HCT116 (cell line): ENCODE results near the gene NAV3. TPM values are rescaled to one million over a fixed set of nuclear protein-coding genes. Genes with fewer than 3 reads are reported as not detected.

ENCODE experiments used
- ATAC-seq: fragments of 200-7000 bp; cut with Tn5 transposase; 2 replicates; pipeline ENCODE4 v1.9.1; 2020; ENCODE audit warnings: mild to moderate bottlenecking, moderate library complexity
- BruUV-seq: library from RNA; stranded (reverse); fragments of 400-500 nt; replicated peaks from 2 replicates; lab custom pipeline; 2021; lab: Mats Ljungman, UMichigan
- CTCF ChIA-PET: fragments of 300-600 bp; sonication (Branson Sonifier 250); formaldehyde crosslinking; loops from one replicate; lab custom pipeline; 2021; ENCODE audit warnings: antibody characterized with exemption; lab: Charles Lee
- POLR2A ChIA-PET: fragments of 300-600, 350-600 bp; sonication (Branson Sonifier 250); formaldehyde crosslinking; loops from one replicate; lab custom pipeline; 2021; ENCODE audit warnings: antibody characterized with exemption; lab: Charles Lee
- RAD21 ChIA-PET, 2 experiments: fragments of 300-600 bp; sonication (Branson Sonifier 250); formaldehyde crosslinking; loops; one replicate each; lab custom pipeline; 2023; ENCODE audit warnings: low total read pairs in 2 of 2; ENCODE audit not compliant: uncharacterized antibody in 2 of 2, unreplicated experiment in 2 of 2, low non-redundant PET in 1 of 2; lab: Charles Lee
- DNase-seq: peaks from one replicate; pipeline ENCODE4 v3.0.0-alpha.2; 2010; ENCODE audit warnings: low read depth, low spot score
- H2AFZ ChIP-seq: fragments of 200-600 bp; shearing (Covaris generic), sonication (generic); 2 replicates; pipeline ENCODE4 v1.6.1; 2017; ENCODE audit warnings: low read depth, mixed run types, mixed read lengths, antibody characterized with exemption, low read length; ENCODE audit not compliant: poor library complexity, severe bottlenecking
- H3K27ac ChIP-seq: 2 replicates; pipeline ENCODE4 v1.5.1; 2012; ENCODE audit warnings: low read depth, low read length
- H3K27me3 ChIP-seq: fragments of 200-600 bp; sonication (generic); 2 replicates; pipeline ENCODE4 v1.6.1; 2016; ENCODE audit warnings: mixed run types, low read length, mixed read lengths; ENCODE audit not compliant: insufficient read depth
- H3K36me3 ChIP-seq, 2 experiments: fragments of 200-500 bp in 1 of 2; fragments of 200-600 bp in 1 of 2; sonication (Bioruptor generic) in 1 of 2; sonication (generic) in 1 of 2; 2 replicates each; pipeline versions ENCODE4 v1.5.1 to v1.6.1; 2014 to 2016; ENCODE audit warnings: low read length in 2 of 2, inconsistent platforms in 1 of 2, mixed read lengths in 1 of 2, mixed run types in 1 of 2; ENCODE audit not compliant: insufficient read depth in 2 of 2, control insufficient read depth in 1 of 2
- H3K4me1 ChIP-seq, 2 experiments: fragments of 200-600 bp in 1 of 2; sonication (generic) in 1 of 2; 2 replicates each; pipeline versions ENCODE4 v1.5.1 to v1.6.1; 2012 to 2017; ENCODE audit warnings: low read length in 2 of 2, inconsistent platforms in 1 of 2, mild to moderate bottlenecking in 1 of 2, mixed read lengths in 1 of 2, mixed run types in 1 of 2, moderate library complexity in 1 of 2; ENCODE audit not compliant: insufficient read depth in 2 of 2, control insufficient read depth in 1 of 2
- H3K4me2 ChIP-seq: fragments of 200-600 bp; sonication (generic); 2 replicates; pipeline ENCODE4 v1.6.1; 2017; ENCODE audit warnings: mixed run types, low read length, mixed read lengths
- H3K4me3 ChIP-seq, 2 experiments: fragments of 200-600 bp in 1 of 2; sonication (generic) in 1 of 2; replicated peaks in 1 of 2; 2 replicates each; pipeline ENCODE4 v1.5.1; 2011 to 2016; ENCODE audit warnings: low read length in 2 of 2, control low read depth in 1 of 2, low read depth in 1 of 2, mild to moderate bottlenecking in 1 of 2, mixed read lengths in 1 of 2, mixed run types in 1 of 2
- H3K79me2 ChIP-seq: fragments of 200-600 bp; sonication (generic); 2 replicates; pipeline ENCODE4 v1.6.1; 2017; ENCODE audit warnings: mild to moderate bottlenecking, mixed run types, low read length, moderate library complexity, mixed read lengths; ENCODE audit not compliant: insufficient read depth
- H3K9ac ChIP-seq: fragments of 200-600 bp; sonication (generic); 2 replicates; pipeline ENCODE4 v1.6.1; 2016; ENCODE audit warnings: low read length, mixed read lengths
- H3K9me2 ChIP-seq: fragments of 200-600 bp; sonication (generic), shearing (Covaris generic); 2 replicates; pipeline ENCODE4 v1.6.1; 2017; ENCODE audit warnings: mixed run types, mild to moderate bottlenecking, moderate library complexity; ENCODE audit not compliant: insufficient read depth
- H3K9me3 ChIP-seq, 2 experiments: fragments of 200-500 bp in 1 of 2; fragments of 200-600 bp in 1 of 2; sonication (Bioruptor generic) in 1 of 2; sonication (generic) in 1 of 2; 2 replicates each; pipeline ENCODE4 v1.6.1; 2014 to 2017; ENCODE audit warnings: low read length in 2 of 2, mixed read lengths in 2 of 2, inconsistent platforms in 1 of 2, low read depth in 1 of 2, mild to moderate bottlenecking in 1 of 2, mixed run types in 1 of 2, moderate library complexity in 1 of 2; ENCODE audit not compliant: control insufficient read depth in 1 of 2, insufficient read depth in 1 of 2
- H4K20me1 ChIP-seq: fragments of 200-600 bp; sonication (generic), shearing (Covaris generic); 2 replicates; pipeline ENCODE4 v1.6.1; 2017; ENCODE audit warnings: mixed run types, mild to moderate bottlenecking, moderate library complexity; ENCODE audit not compliant: insufficient read depth
- CBX3 ChIP-seq: IDR thresholded peaks from 2 replicates; pipeline ENCODE4 v1.6.1; 2012; ENCODE audit warnings: low read depth
- CEBPB ChIP-seq: IDR thresholded peaks from 2 replicates; pipeline ENCODE4 v1.6.1; 2012; ENCODE audit warnings: low read depth
- EGR1 ChIP-seq: IDR thresholded peaks from 2 replicates; pipeline ENCODE4 v1.6.1; 2012; ENCODE audit warnings: low read depth
- ELF1 ChIP-seq: IDR thresholded peaks from 2 replicates; pipeline ENCODE4 v1.6.1; 2012; ENCODE audit warnings: low read depth, borderline replicate concordance
- EZH2 ChIP-seq: fragments of 200-600 bp; sonication (generic); IDR thresholded peaks from 2 replicates; pipeline ENCODE4 v1.6.1; 2017; ENCODE audit warnings: antibody characterized with exemption, mixed run types
- EZH2phosphoT487 ChIP-seq: fragments of 200-600 bp; IDR thresholded peaks from 2 replicates; pipeline ENCODE4 v1.6.1; 2018; ENCODE audit warnings: antibody characterized with exemption, borderline replicate concordance
- FOSL1 ChIP-seq: IDR thresholded peaks from 2 replicates; pipeline ENCODE4 v1.6.1; 2012; ENCODE audit warnings: low read depth
- POLR2A ChIP-seq: IDR thresholded peaks from 2 replicates; pipeline ENCODE4 v1.7.0; 2011; ENCODE audit warnings: borderline replicate concordance; ENCODE audit not compliant: insufficient read depth, insufficient read length; ENCODE audit errors: extremely low read depth
- SP1 ChIP-seq: IDR thresholded peaks from 2 replicates; pipeline ENCODE4 v1.6.1; 2012; ENCODE audit warnings: low read depth
- SRF ChIP-seq: IDR thresholded peaks from 2 replicates; pipeline ENCODE4 v1.6.1; 2012; ENCODE audit warnings: low read depth
- TCF7L2 ChIP-seq: IDR thresholded peaks from 2 replicates; pipeline ENCODE4 v1.7.0; 2011; ENCODE audit warnings: borderline replicate concordance, inconsistent platforms; ENCODE audit not compliant: insufficient read depth, insufficient read length; ENCODE audit errors: extremely low read depth
- YY1 ChIP-seq: IDR thresholded peaks from 2 replicates; pipeline ENCODE4 v1.6.1; 2011; ENCODE audit warnings: low read length, low read depth, moderate library complexity, mild to moderate bottlenecking; ENCODE audit not compliant: insufficient replicate concordance; ENCODE audit errors: extremely low read depth
- intact Hi-C: fragments of 100-400 bp; cut with micrococcal nuclease; formaldehyde crosslinking; loops from 2 replicates; pipeline ENCODE4 v1.10.0; 2022
- total RNA-seq: library from RNA; stranded (reverse); gene quantifications from one replicate; pipeline ENCODE4 v1.2.1, GENCODE V29; 2021; ENCODE audit not compliant: unreplicated experiment
- TF ChIP-seq, protein P1 (sequence below): IDR thresholded peaks from 2 replicates; pipeline ENCODE4 v1.6.1; 2012
- TF ChIP-seq, protein P2 (sequence below): IDR thresholded peaks from 2 replicates; pipeline ENCODE4 v1.6.1; 2012
- TF ChIP-seq, protein P3 (sequence below): IDR thresholded peaks from 2 replicates; pipeline ENCODE4 v1.6.1; 2011; ENCODE audit warnings: mild to moderate bottlenecking, low read length, moderate library complexity; ENCODE audit not compliant: insufficient replicate concordance; ENCODE audit errors: extremely low read depth
- TF ChIP-seq, protein P4 (sequence below), 3 experiments: fragments of 200-600 bp in 1 of 3; sonication (generic) in 1 of 3; IDR thresholded peaks in 2 of 3; conservative IDR thresholded peaks in 1 of 3; 2 replicates each; pipeline ENCODE4 v1.5.1; 2012 to 2017; ENCODE audit warnings: low read depth in 2 of 3, low read length in 2 of 3, antibody characterized with exemption in 1 of 3, borderline replicate concordance in 1 of 3, control low read depth in 1 of 3, mild to moderate bottlenecking in 1 of 3, mixed read lengths in 1 of 3, mixed run types in 1 of 3, moderate library complexity in 1 of 3; ENCODE audit not compliant: insufficient read depth in 1 of 3

Gene NAV3
- total RNA-seq, 1 experiment from 2014 or later: 7.8 TPM

DNA sequence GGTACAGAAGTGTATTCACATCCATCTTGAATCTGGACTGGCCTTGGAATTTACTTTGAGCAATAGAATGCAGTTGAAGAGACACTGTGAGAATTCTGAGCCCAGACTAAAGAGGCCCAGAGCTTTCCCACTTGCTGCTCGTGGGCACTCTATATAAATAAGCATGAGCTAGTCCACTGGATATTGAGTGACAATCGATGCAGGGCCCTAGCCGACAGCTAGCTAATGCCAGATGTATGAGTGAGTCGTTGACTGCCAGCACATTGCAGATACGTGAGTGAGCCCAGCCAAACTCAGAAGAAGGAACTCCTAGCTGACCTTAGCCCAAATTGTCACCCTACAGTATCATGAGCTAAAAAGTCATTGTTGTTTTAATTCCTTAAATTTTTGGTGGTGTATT, 24.9 kb downstream of the NAV3 start:
- DNase-seq (no peak), ATAC-seq (no peak)
- no peaks in the 10 kb centered on the region; a peak in 1 of 4 replicates for H3K4me1 ChIP-seq
- no peaks in the 10 kb centered on the region for H3K27me3 ChIP-seq
- H3K4me2 ChIP-seq: peak overlapping the region; percentile 11; the same call in 1 of the 2 replicates
- ChIA-PET RAD21 (no interaction called here), POLR2A (no interaction called here), CTCF (no interaction called here)
- intact Hi-C loops: no loop called here
- H2AFZ ChIP-seq: peak overlapping the region; percentile 87
- no peaks in the 10 kb centered on the region for H3K9me2 ChIP-seq
- H3K4me3 ChIP-seq: no peak overlapping the region
- no peak for TF ChIP-seq YY1
- TF ChIP-seq ELF1: no peak
- TF ChIP-seq CBX3: no peak
- TF ChIP-seq POLR2A: no peak
- TF ChIP-seq EZH2: no peak
- no peak for TF ChIP-seq EGR1
- no peak for TF ChIP-seq SP1
- TF ChIP-seq TCF7L2: no peak
- TF ChIP-seq CEBPB: no peak
- TF ChIP-seq, protein P1, sequence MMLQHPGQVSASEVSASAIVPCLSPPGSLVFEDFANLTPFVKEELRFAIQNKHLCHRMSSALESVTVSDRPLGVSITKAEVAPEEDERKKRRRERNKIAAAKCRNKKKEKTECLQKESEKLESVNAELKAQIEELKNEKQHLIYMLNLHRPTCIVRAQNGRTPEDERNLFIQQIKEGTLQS: no peak
- no peak for TF ChIP-seq SRF
- H3K27ac ChIP-seq: no peak overlapping the region
- H4K20me1 ChIP-seq: no peaks in the 10 kb centered on the region
- H3K9ac ChIP-seq: no peak overlapping the region
- H3K9me3 ChIP-seq: no peaks in the 10 kb centered on the region
- no peaks in the 10 kb centered on the region for H3K79me2 ChIP-seq
- BruUV-seq: no TSS peak
- H3K36me3 ChIP-seq: no peaks in the 10 kb centered on the region

DNA sequence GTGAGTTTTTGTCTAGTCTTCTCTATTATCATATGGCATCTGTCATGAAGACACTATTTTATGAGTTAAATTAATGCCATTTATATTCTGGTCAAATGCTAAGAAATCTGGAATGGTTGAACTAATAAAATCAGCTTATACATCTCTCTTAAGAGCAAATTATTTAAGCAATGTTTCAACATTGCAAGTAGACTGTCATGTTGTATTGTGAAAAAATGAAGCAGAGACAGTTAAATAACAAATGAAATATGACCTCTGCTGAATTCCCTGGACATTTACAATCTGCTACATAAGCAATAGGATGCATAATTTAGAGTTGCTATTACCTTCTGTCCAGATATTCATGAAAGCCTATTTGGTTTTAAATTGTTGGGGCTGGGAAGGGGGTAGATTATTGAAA, 30.6 kb downstream of the NAV3 start:
- Histone ChIP-seq H3K4me3 (no peak overlapping the region), H3K9me3 (no peaks in the 10 kb centered on the region), H3K79me2 (no peaks in the 10 kb centered on the region), H4K20me1 (no peaks in the 10 kb centered on the region), H3K27me3 (no peaks in the 10 kb centered on the region), H3K4me2 (no peak overlapping the region), H3K9me2 (no peaks in the 10 kb centered on the region), H3K36me3 (no peaks in the 10 kb centered on the region), H2AFZ (no peak overlapping the region), H3K9ac (no peak overlapping the region), H3K27ac (no peak overlapping the region), H3K4me1 (no peaks in the 10 kb centered on the region)
- DNase-seq: no peak
- CTCF ChIA-PET: no interaction called here
- no peak for ATAC-seq
- no TSS peak for BruUV-seq
- TF ChIP-seq, protein P2, sequence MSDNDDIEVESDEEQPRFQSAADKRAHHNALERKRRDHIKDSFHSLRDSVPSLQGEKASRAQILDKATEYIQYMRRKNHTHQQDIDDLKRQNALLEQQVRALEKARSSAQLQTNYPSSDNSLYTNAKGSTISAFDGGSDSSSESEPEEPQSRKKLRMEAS: no peak
- TF ChIP-seq, protein P3, sequence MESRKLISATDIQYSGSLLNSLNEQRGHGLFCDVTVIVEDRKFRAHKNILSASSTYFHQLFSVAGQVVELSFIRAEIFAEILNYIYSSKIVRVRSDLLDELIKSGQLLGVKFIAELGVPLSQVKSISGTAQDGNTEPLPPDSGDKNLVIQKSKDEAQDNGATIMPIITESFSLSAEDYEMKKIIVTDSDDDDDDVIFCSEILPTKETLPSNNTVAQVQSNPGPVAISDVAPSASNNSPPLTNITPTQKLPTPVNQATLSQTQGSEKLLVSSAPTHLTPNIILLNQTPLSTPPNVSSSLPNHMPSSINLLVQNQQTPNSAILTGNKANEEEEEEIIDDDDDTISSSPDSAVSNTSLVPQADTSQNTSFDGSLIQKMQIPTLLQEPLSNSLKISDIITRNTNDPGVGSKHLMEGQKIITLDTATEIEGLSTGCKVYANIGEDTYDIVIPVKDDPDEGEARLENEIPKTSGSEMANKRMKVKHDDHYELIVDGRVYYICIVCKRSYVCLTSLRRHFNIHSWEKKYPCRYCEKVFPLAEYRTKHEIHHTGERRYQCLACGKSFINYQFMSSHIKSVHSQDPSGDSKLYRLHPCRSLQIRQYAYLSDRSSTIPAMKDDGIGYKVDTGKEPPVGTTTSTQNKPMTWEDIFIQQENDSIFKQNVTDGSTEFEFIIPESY: no peak
- TF ChIP-seq POLR2A (no peak), SP1 (no peak), FOSL1 (no peak), ELF1 (no peak), EZH2phosphoT487 (no peak), EGR1 (no peak), YY1 (no peak)
- TF ChIP-seq, protein P4, sequence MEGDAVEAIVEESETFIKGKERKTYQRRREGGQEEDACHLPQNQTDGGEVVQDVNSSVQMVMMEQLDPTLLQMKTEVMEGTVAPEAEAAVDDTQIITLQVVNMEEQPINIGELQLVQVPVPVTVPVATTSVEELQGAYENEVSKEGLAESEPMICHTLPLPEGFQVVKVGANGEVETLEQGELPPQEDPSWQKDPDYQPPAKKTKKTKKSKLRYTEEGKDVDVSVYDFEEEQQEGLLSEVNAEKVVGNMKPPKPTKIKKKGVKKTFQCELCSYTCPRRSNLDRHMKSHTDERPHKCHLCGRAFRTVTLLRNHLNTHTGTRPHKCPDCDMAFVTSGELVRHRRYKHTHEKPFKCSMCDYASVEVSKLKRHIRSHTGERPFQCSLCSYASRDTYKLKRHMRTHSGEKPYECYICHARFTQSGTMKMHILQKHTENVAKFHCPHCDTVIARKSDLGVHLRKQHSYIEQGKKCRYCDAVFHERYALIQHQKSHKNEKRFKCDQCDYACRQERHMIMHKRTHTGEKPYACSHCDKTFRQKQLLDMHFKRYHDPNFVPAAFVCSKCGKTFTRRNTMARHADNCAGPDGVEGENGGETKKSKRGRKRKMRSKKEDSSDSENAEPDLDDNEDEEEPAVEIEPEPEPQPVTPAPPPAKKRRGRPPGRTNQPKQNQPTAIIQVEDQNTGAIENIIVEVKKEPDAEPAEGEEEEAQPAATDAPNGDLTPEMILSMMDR (IDR thresholded peaks at IDR 0.05 in 2 of 3, conservative IDR thresholded peaks at IDR 0.05 in 1 of 3; ENCODE audit: borderline replicate concordance in 1 of 3, insufficient read depth in 1 of 3, low read depth in 2 of 3, low read length in 2 of 3): no peak
- POLR2A ChIA-PET: interaction anchor here (0.7 kb wide), 1 partner anchor 1240 kb away, joined by 3 read pairs; no protein-coding TSS in a partner anchor
- intact Hi-C loops: no loop called here
- RAD21 ChIA-PET: no interaction called here
